ENCODE results near the gene DNLZ.

DNA sequence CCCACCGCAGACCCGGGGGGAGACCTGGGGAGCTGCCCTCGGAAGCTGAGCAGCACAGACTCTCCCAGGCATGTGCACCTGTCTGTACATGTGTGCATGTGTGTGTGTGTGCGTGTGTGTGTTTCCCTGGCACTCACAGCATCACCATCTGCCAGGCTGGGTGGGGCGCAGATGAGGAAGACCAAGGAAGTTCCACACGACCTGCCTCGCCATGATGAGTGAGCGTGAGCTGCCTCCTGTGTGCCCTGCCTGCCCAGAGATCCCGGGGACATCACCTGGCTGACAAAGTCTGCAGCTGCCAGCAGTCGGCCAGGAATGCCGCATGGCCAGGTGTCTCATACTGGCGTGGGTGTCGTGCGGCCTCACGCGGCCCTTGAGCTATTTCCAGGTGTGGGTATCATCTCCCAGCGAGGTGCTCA lies 40.2 kb downstream of the DNLZ start:
- TF ChIP-seq, protein P1, sequence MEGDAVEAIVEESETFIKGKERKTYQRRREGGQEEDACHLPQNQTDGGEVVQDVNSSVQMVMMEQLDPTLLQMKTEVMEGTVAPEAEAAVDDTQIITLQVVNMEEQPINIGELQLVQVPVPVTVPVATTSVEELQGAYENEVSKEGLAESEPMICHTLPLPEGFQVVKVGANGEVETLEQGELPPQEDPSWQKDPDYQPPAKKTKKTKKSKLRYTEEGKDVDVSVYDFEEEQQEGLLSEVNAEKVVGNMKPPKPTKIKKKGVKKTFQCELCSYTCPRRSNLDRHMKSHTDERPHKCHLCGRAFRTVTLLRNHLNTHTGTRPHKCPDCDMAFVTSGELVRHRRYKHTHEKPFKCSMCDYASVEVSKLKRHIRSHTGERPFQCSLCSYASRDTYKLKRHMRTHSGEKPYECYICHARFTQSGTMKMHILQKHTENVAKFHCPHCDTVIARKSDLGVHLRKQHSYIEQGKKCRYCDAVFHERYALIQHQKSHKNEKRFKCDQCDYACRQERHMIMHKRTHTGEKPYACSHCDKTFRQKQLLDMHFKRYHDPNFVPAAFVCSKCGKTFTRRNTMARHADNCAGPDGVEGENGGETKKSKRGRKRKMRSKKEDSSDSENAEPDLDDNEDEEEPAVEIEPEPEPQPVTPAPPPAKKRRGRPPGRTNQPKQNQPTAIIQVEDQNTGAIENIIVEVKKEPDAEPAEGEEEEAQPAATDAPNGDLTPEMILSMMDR (IDR thresholded peaks at IDR 0.05) = no peak
- no peak for TF ChIP-seq POLR2A (IDR thresholded peaks at IDR 0.05)
